ENCODE data around the gene ASCL4. TPM values are rescaled to one million over a fixed set of nuclear protein-coding genes. Genes with fewer than 3 reads are reported as not detected.
A peak's percentile ranks its signal among the peaks of the same experiment; 100 is the strongest.

Gene ASCL4
- total and polyA plus RNA-seq, 4 donors = not detected

DNA sequence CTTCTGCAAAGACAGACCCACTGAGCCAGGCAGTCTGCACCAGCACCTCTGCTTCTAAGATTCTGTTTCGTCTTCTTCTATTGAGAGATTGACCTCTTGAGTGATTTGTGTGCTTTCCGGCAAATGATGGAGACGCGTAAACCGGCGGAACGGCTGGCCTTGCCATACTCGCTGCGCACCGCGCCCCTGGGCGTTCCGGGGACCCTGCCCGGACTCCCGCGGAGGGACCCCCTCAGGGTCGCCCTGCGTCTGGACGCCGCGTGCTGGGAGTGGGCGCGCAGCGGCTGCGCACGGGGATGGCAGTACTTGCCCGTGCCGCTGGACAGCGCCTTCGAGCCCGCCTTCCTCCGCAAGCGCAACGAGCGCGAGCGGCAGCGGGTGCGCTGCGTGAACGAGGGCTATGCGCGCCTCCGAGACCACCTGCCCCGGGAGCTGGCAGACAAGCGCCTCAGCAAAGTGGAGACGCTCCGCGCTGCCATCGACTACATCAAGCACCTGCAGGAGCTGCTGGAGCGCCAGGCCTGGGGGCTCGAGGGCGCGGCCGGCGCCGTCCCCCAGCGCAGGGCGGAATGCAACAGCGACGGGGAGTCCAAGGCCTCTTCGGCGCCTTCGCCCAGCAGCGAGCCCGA, 703 bp downstream of the ASCL4 start:
- peaks cover 10 to 49% (median 43%) of the 10 kb centered on the region in 3 donors for H3K27me3 ChIP-seq (ENCODE audit: control insufficient read depth in 3 of 3, insufficient read depth in 3 of 3, low read length in 2 of 3)
- 2 to 4% methylated on average over 51 to 66 of the region's 66 CpGs for WGBS, 2 donors
- H3K9me3 ChIP-seq (ENCODE audit: control insufficient read depth in 4 of 4, insufficient read depth in 3 of 4, low read length in 3 of 4) = peaks cover 0 to 2% (median 0%) of the 10 kb centered on the region in 4 donors
- ATAC-seq (ENCODE audit: insufficient read depth, low FRiP score) (no peak), DNase-seq (peak in 2 of 3 donors; percentile 16 to 17)
- H3K36me3 ChIP-seq (ENCODE audit: control insufficient read depth in 4 of 4, insufficient read depth in 4 of 4, low read length in 4 of 4) = no peaks in the 10 kb centered on the region
- H3K9ac ChIP-seq (ENCODE audit: insufficient read depth in 1 of 2, low read length in 2 of 2) = no peak overlapping the region
- TF ChIP-seq, protein P1, sequence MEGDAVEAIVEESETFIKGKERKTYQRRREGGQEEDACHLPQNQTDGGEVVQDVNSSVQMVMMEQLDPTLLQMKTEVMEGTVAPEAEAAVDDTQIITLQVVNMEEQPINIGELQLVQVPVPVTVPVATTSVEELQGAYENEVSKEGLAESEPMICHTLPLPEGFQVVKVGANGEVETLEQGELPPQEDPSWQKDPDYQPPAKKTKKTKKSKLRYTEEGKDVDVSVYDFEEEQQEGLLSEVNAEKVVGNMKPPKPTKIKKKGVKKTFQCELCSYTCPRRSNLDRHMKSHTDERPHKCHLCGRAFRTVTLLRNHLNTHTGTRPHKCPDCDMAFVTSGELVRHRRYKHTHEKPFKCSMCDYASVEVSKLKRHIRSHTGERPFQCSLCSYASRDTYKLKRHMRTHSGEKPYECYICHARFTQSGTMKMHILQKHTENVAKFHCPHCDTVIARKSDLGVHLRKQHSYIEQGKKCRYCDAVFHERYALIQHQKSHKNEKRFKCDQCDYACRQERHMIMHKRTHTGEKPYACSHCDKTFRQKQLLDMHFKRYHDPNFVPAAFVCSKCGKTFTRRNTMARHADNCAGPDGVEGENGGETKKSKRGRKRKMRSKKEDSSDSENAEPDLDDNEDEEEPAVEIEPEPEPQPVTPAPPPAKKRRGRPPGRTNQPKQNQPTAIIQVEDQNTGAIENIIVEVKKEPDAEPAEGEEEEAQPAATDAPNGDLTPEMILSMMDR (IDR thresholded peaks at IDR 0.05; ENCODE audit: control extremely low read depth, extremely low read depth) = no peak
- no peak overlapping the region for H3K4me3 ChIP-seq
- no peak overlapping the region for H3K27ac ChIP-seq (ENCODE audit: low read depth in 1 of 2, low read length in 1 of 2)
- H3K4me1 ChIP-seq (ENCODE audit: control insufficient read depth in 5 of 5, insufficient read depth in 5 of 5, low read length in 5 of 5) = peaks cover 0 to 4% (median 0%) of the 10 kb centered on the region in 5 donors

DNA sequence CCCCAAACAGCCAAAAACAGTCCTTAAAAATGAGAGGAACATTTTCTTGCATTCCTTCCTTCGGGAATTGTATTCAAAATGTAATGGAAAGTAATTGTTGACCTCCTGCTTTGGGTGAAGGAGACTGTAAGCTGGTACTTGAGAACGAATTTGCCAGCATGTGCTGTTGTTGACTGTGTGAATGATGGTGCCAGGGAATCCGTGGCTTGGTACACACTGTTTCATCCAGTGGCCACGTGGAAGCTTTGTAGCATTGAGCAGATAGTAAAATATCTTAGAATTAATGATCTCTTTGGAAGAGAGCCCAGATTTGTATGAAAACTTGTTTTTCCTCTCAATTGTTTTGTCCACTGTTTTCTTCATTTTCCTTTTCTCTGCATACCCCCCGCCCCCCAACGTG, 1.7 kb downstream of the ASCL4 start:
- DNase-seq (no peak), ATAC-seq (ENCODE audit: insufficient read depth, low FRiP score) (no peak)
- 38 to 48% methylated on average over 6 of the region's 6 CpGs for WGBS, 2 donors
- Histone ChIP-seq H3K4me3 (no peak overlapping the region), H3K27me3 (ENCODE audit: control insufficient read depth in 3 of 3, insufficient read depth in 3 of 3, low read length in 2 of 3) (peaks cover 10 to 45% (median 43%) of the 10 kb centered on the region in 3 donors), H3K4me1 (ENCODE audit: control insufficient read depth in 5 of 5, insufficient read depth in 5 of 5, low read length in 5 of 5) (peaks cover 0 to 4% (median 0%) of the 10 kb centered on the region in 5 donors), H3K36me3 (ENCODE audit: control insufficient read depth in 4 of 4, insufficient read depth in 4 of 4, low read length in 4 of 4) (no peaks in the 10 kb centered on the region), H3K9me3 (ENCODE audit: control insufficient read depth in 4 of 4, insufficient read depth in 3 of 4, low read length in 3 of 4) (peaks cover 0 to 2% (median 0%) of the 10 kb centered on the region in 4 donors), H3K9ac (ENCODE audit: insufficient read depth in 1 of 2, low read length in 2 of 2) (no peak overlapping the region), H3K27ac (ENCODE audit: low read depth in 1 of 2, low read length in 1 of 2) (no peak overlapping the region)
- TF ChIP-seq, protein P1 (IDR thresholded peaks at IDR 0.05; ENCODE audit: control extremely low read depth, extremely low read depth) = no peak

DNA sequence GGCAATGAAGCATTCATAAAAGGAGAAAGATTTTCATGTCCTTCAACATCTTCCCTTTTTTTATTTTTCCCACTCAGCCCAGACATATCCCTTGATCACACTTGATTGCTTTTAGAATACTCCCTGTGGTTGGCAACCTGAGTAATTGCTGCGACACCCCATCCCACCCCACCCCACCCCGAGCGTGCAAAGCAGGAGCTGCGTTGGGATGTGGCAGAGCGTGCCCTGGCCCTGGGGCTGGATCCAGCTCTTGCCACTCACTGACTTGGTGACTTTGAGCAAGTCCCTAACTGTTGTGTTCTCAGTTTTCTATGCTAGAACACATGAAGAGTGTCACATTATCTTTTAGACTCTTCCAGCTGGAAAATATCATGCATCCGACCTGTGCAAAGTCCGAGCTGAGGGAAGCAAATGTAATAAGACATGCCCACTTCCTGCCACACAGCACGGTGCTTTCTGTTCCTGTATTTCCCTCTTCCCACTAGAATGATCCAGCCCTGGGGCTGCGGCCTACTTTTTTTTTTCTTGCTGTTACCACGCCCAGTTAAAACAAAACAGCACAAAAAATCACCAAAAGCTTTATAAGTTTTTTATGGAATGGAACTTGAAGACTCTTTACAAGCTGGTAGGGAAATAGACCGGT, 4.0 kb downstream of the ASCL4 start:
- WGBS, 2 donors = 53 to 59% methylated on average over 11 of the region's 11 CpGs
- H3K4me3 ChIP-seq = no peak overlapping the region

More for the DNA sequence above, 4.0 kb downstream of the ASCL4 start:
- peaks cover 0 to 4% (median 0%) of the 10 kb centered on the region in 4 donors for H3K9me3 ChIP-seq (ENCODE audit: control insufficient read depth in 4 of 4, insufficient read depth in 3 of 4, low read length in 3 of 4)
- DNase-seq (no peak), ATAC-seq (ENCODE audit: insufficient read depth, low FRiP score) (no peak)
- no peak overlapping the region for H3K9ac ChIP-seq (ENCODE audit: insufficient read depth in 1 of 2, low read length in 2 of 2)
- no peaks in the 10 kb centered on the region for H3K36me3 ChIP-seq (ENCODE audit: control insufficient read depth in 4 of 4, insufficient read depth in 4 of 4, low read length in 4 of 4)
- no peak overlapping the region for H3K27ac ChIP-seq (ENCODE audit: low read depth in 1 of 2, low read length in 1 of 2)
- TF ChIP-seq, protein P1 (IDR thresholded peaks at IDR 0.05; ENCODE audit: control extremely low read depth, extremely low read depth) = no peak
- peaks cover 0 to 4% (median 0%) of the 10 kb centered on the region in 5 donors for H3K4me1 ChIP-seq (ENCODE audit: control insufficient read depth in 5 of 5, insufficient read depth in 5 of 5, low read length in 5 of 5)
- peaks cover 10 to 39% (median 39%) of the 10 kb centered on the region in 3 donors for H3K27me3 ChIP-seq (ENCODE audit: control insufficient read depth in 3 of 3, insufficient read depth in 3 of 3, low read length in 2 of 3)
